GM12892 (cell line): ENCODE data around the gene SMG6.

Source experiments
- POLR2A ChIP-seq: IDR thresholded peaks from 2 replicates; pipeline ENCODE4 v1.6.1; 2011; ENCODE audit warnings: low read depth, low read length, control low read depth
- POLR2AphosphoS5 ChIP-seq: IDR thresholded peaks from 2 replicates; pipeline ENCODE4 v1.6.1; 2011; ENCODE audit warnings: low read depth, low read length, control low read depth

GRCh38 chr17:2022647-2023240 lies 280.8 kb downstream of the SMG6 start:
- TF ChIP-seq POLR2A (no peak), POLR2AphosphoS5 (no peak)
